Duodenal mucosa (tissue), 2 donors: Measurements from ENCODE around the gene BRMS1L.

Experiments used
- H3K27ac ChIP-seq: one replicate; pipeline ENCODE4 v1.7.0; 2013; ENCODE audit warnings: low read depth, low read length
- H3K27me3 ChIP-seq, 2 donors: one replicate each; pipeline ENCODE4 v1.7.0; 2013; ENCODE audit warnings: low read length in 2 of 2, control low read depth in 1 of 2; ENCODE audit not compliant: insufficient read depth in 2 of 2, control insufficient read depth in 1 of 2
- H3K36me3 ChIP-seq, 2 donors: one replicate each; pipeline ENCODE4 v1.7.0; 2013; ENCODE audit warnings: low read length in 2 of 2, control low read depth in 1 of 2; ENCODE audit not compliant: insufficient read depth in 2 of 2, control insufficient read depth in 1 of 2
- H3K4me1 ChIP-seq, 2 donors: one replicate each; pipeline ENCODE4 v1.7.0; 2013; ENCODE audit warnings: low read length in 2 of 2, control low read depth in 1 of 2; ENCODE audit not compliant: insufficient read depth in 2 of 2, control insufficient read depth in 1 of 2
- H3K4me3 ChIP-seq, 2 donors: one replicate each; pipeline ENCODE4 v1.7.0; 2013; ENCODE audit warnings: low read length in 2 of 2, low read depth in 1 of 2
- H3K9ac ChIP-seq, 2 donors: one replicate each; pipeline ENCODE4 v1.7.0; 2013; ENCODE audit warnings: low read length in 2 of 2, low read depth in 1 of 2
- H3K9me3 ChIP-seq, 2 donors: one replicate each; pipeline ENCODE4 v1.7.0; 2013; ENCODE audit warnings: low read length in 2 of 2, control low read depth in 1 of 2; ENCODE audit not compliant: control insufficient read depth in 1 of 2

BRMS1L gene

GRCh38 chr14:35865611-35866324 lies 39.6 kb downstream of the BRMS1L start:
- no peak overlapping the region for H3K9ac ChIP-seq
- H3K4me3 ChIP-seq: no peak overlapping the region
- no peak overlapping the region for H3K27ac ChIP-seq
- no peaks in the 10 kb centered on the region for H3K9me3 ChIP-seq
- no peaks in the 10 kb centered on the region for H3K4me1 ChIP-seq
- H3K27me3 ChIP-seq: no peaks in the 10 kb centered on the region
- peaks cover 2 to 22% of the 10 kb centered on the region in 2 donors for H3K36me3 ChIP-seq

- H3K36me3 ChIP-seq: peaks cover 2 to 22% of the 10 kb centered on the region in 2 donors
- H3K9ac ChIP-seq: no peak overlapping the region
- no peaks in the 10 kb centered on the region for H3K27me3 ChIP-seq
- no peak overlapping the region for H3K27ac ChIP-seq
- no peak overlapping the region for H3K4me3 ChIP-seq
- H3K9me3 ChIP-seq: no peaks in the 10 kb centered on the region
- no peaks in the 10 kb centered on the region for H3K4me1 ChIP-seq
These were observed 40.6 kb downstream of the BRMS1L start for GRCh38 chr14:35866595-35867279.

GRCh38 chr14:35867280-35867629 lies 41.1 kb downstream of the BRMS1L start:
- Histone ChIP-seq H3K9me3 (no peaks in the 10 kb centered on the region), H3K27me3 (no peaks in the 10 kb centered on the region), H3K9ac (no peak overlapping the region), H3K27ac (no peak overlapping the region), H3K4me3 (no peak overlapping the region), H3K4me1 (no peaks in the 10 kb centered on the region), H3K36me3 (peaks cover 2 to 22% of the 10 kb centered on the region in 2 donors)

GRCh38 chr14:35875296-35875695 lies 49.2 kb downstream of the BRMS1L start:
- Histone ChIP-seq H3K36me3 (no peaks in the 10 kb centered on the region), H3K4me1 (peaks cover 0 to 8% of the 10 kb centered on the region in 2 donors), H3K27ac (no peak overlapping the region), H3K9ac (no peak overlapping the region), H3K9me3 (no peaks in the 10 kb centered on the region), H3K4me3 (no peak overlapping the region), H3K27me3 (no peaks in the 10 kb centered on the region)

GRCh38 chr14:35877276-35877675 lies 51.1 kb downstream of the BRMS1L start:
- Histone ChIP-seq H3K27ac (no peak overlapping the region), H3K36me3 (no peaks in the 10 kb centered on the region), H3K9me3 (no peaks in the 10 kb centered on the region), H3K4me3 (no peak overlapping the region), H3K9ac (no peak overlapping the region), H3K27me3 (no peaks in the 10 kb centered on the region), H3K4me1 (peaks cover 0 to 8% of the 10 kb centered on the region in 2 donors)

- H3K9ac ChIP-seq: no peak overlapping the region
- no peak overlapping the region for H3K4me3 ChIP-seq
- H3K36me3 ChIP-seq: no peaks in the 10 kb centered on the region
- H3K4me1 ChIP-seq: peaks cover 0 to 8% of the 10 kb centered on the region in 2 donors
- H3K27me3 ChIP-seq: no peaks in the 10 kb centered on the region
- no peaks in the 10 kb centered on the region for H3K9me3 ChIP-seq
- H3K27ac ChIP-seq: no peak overlapping the region
These were observed 52.4 kb downstream of the BRMS1L start for GRCh38 chr14:35878272-35879150.

GRCh38 chr14:35879151-35879648 lies 53.1 kb downstream of the BRMS1L start:
- Histone ChIP-seq H3K27ac (no peak overlapping the region), H3K27me3 (no peaks in the 10 kb centered on the region), H3K9ac (peak overlapping the region in 1 of 2 donors; percentile 20), H3K4me1 (peaks cover 0 to 8% of the 10 kb centered on the region in 2 donors), H3K9me3 (no peaks in the 10 kb centered on the region), H3K4me3 (no peak overlapping the region), H3K36me3 (no peaks in the 10 kb centered on the region)

GRCh38 chr14:35879654-35880249 lies 53.6 kb downstream of the BRMS1L start:
- Histone ChIP-seq H3K4me1 (peaks cover 0 to 8% of the 10 kb centered on the region in 2 donors), H3K27me3 (no peaks in the 10 kb centered on the region), H3K27ac (no peak overlapping the region), H3K36me3 (no peaks in the 10 kb centered on the region), H3K9ac (no peak overlapping the region), H3K4me3 (no peak overlapping the region), H3K9me3 (no peaks in the 10 kb centered on the region)

GRCh38 chr14:35881280-35881679 lies 55.1 kb downstream of the BRMS1L start:
- Histone ChIP-seq H3K4me1 (peaks cover 0 to 8% of the 10 kb centered on the region in 2 donors), H3K4me3 (no peak overlapping the region), H3K9me3 (no peaks in the 10 kb centered on the region), H3K27ac (no peak overlapping the region), H3K27me3 (no peaks in the 10 kb centered on the region), H3K36me3 (no peaks in the 10 kb centered on the region), H3K9ac (no peak overlapping the region)
